SK-N-SH treated with all-trans-retinoic acid at 6 μM for 48 hours (cell line): Measurements from ENCODE around the gene ASB2.

Source experiments
- ATAC-seq: fragments of 200-7000 bp; cut with Tn5 transposase; 3 replicates; pipeline ENCODE4 v1.9.1; 2020; ENCODE audit warnings: mild to moderate bottlenecking, moderate library complexity
- ARNTL ChIP-seq: fragments of 450-650 bp; formaldehyde crosslinking; IDR thresholded peaks from 2 replicates; pipeline ENCODE4 v1.5.0; 2020; ENCODE audit warnings: low read depth, mild to moderate bottlenecking, moderate library complexity, borderline replicate concordance
- BACH2 ChIP-seq: fragments of 250-450 bp; sonication (Bioruptor Pico); IDR thresholded peaks from 2 replicates; pipeline ENCODE4 v1.9.0; 2021; ENCODE audit warnings: mild to moderate bottlenecking, borderline replicate concordance
- CSDC2 ChIP-seq: fragments of 250-450 bp; sonication (Bioruptor Pico); IDR thresholded peaks from 2 replicates; pipeline ENCODE4 v1.5.0; 2020; ENCODE audit warnings: mild to moderate bottlenecking, moderate library complexity
- ESRRG ChIP-seq: fragments of 250-450 bp; sonication (Bioruptor Pico); IDR thresholded peaks from 2 replicates; pipeline ENCODE4 v1.6.1; 2021; ENCODE audit warnings: mild to moderate bottlenecking
- ISL1 ChIP-seq: fragments of 250-450 bp; sonication (Bioruptor Pico); IDR thresholded peaks from 2 replicates; pipeline ENCODE4 v2.1.2; 2022; ENCODE audit warnings: mild to moderate bottlenecking, moderate library complexity
- PPARA ChIP-seq: fragments of 250-450 bp; sonication (Bioruptor Pico); IDR thresholded peaks from 2 replicates; pipeline ENCODE4 v1.5.0; 2020; ENCODE audit warnings: mild to moderate bottlenecking, borderline replicate concordance
- RARB ChIP-seq: fragments of 250-450 bp; sonication (Bioruptor Pico); IDR thresholded peaks from 2 replicates; pipeline ENCODE4 v1.8.0; 2021; ENCODE audit warnings: mild to moderate bottlenecking, moderate library complexity
- SNAI2 ChIP-seq: fragments of 250-450 bp; sonication (Bioruptor Pico); IDR thresholded peaks from 2 replicates; pipeline ENCODE4 v1.5.0; 2020; ENCODE audit warnings: mild to moderate bottlenecking, moderate library complexity
- TCF4 ChIP-seq: fragments of 250-450 bp; sonication (Bioruptor Pico); IDR thresholded peaks from 2 replicates; pipeline ENCODE4 v1.8.0; 2021; ENCODE audit warnings: mild to moderate bottlenecking, moderate library complexity, borderline replicate concordance
- TOX ChIP-seq: fragments of 250-450 bp; sonication (Bioruptor Pico); IDR thresholded peaks from 2 replicates; pipeline ENCODE4 v1.8.0; 2021; ENCODE audit warnings: mild to moderate bottlenecking, moderate library complexity, borderline replicate concordance
- ZC3H10 ChIP-seq: fragments of 250-450 bp; sonication (Bioruptor Pico); IDR thresholded peaks from 2 replicates; pipeline ENCODE4 v1.5.1; 2021; ENCODE audit warnings: mild to moderate bottlenecking, moderate library complexity
- ZFP3 ChIP-seq: fragments of 250-450 bp; sonication (Bioruptor Pico); IDR thresholded peaks from 2 replicates; pipeline ENCODE4 v1.5.0; 2020; ENCODE audit warnings: mild to moderate bottlenecking, moderate library complexity
- ZFP30 ChIP-seq: fragments of 450-650 bp; formaldehyde crosslinking; IDR thresholded peaks from 2 replicates; pipeline ENCODE4 v1.5.0; 2022; ENCODE audit warnings: mild to moderate bottlenecking, moderate library complexity
- ZNF565 ChIP-seq: fragments of 450-650 bp; formaldehyde crosslinking; conservative IDR thresholded peaks from 2 replicates; pipeline ENCODE4 v1.5.0; 2020; ENCODE audit warnings: low read depth, mild to moderate bottlenecking, moderate library complexity
- ZNF70 ChIP-seq: fragments of 450-650 bp; formaldehyde crosslinking; IDR thresholded peaks from 2 replicates; pipeline ENCODE4 v1.5.0; 2020; ENCODE audit warnings: mild to moderate bottlenecking, moderate library complexity
- ZNF8 ChIP-seq: fragments of 450-650 bp; formaldehyde crosslinking; IDR thresholded peaks from 2 replicates; pipeline ENCODE4 v1.5.0; 2020; ENCODE audit warnings: mild to moderate bottlenecking, moderate library complexity
- TF ChIP-seq, protein P1 (sequence below): fragments of 250-450 bp; sonication (Bioruptor Pico); IDR thresholded peaks from 2 replicates; pipeline ENCODE4 v1.5.0; 2020; ENCODE audit warnings: mild to moderate bottlenecking, moderate library complexity
- TF ChIP-seq, protein P2 (sequence below): fragments of 250-450 bp; sonication (Bioruptor Pico); IDR thresholded peaks from 2 replicates; pipeline ENCODE4 v1.5.1; 2020; ENCODE audit warnings: low read depth, mild to moderate bottlenecking, moderate library complexity
- TF ChIP-seq, protein P3 (sequence below): fragments of 250-450 bp; sonication (Bioruptor Pico); IDR thresholded peaks from 2 replicates; pipeline ENCODE4 v1.5.1; 2021; ENCODE audit warnings: mild to moderate bottlenecking, moderate library complexity
- TF ChIP-seq, protein P4 (sequence below): fragments of 250-450 bp; sonication (Bioruptor Pico); IDR thresholded peaks from 2 replicates; pipeline ENCODE4 v1.8.0; 2020; ENCODE audit warnings: mild to moderate bottlenecking, moderate library complexity, borderline replicate concordance

Gene ASB2

DNA sequence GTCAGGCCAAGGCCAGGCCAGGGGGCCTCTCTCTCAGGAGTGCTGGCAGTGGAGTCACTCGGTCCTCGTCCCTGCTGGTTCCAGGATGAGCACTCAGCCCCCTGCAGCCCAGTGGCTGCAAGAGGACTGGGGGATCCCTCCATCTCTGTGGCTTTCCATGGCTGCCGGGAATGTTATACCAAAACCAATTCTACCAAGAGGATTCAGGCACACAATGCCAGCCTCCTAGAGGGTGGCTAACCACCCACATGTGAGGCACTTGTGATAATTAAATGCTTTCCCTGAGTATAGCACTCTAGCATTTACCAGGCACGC is 21.9 kb downstream of the ASB2 start:
- TF ChIP-seq PPARA (CRISPR knock-in tag) (no peak), ZNF565 (CRISPR knock-in tag) (no peak), ESRRG (CRISPR knock-in tag) (no peak), ISL1 (no peak), RARB (no peak), TCF4 (CRISPR knock-in tag) (no peak), CSDC2 (no peak), ZC3H10 (no peak), ZNF8 (CRISPR knock-in tag) (no peak), ZFP3 (CRISPR knock-in tag) (no peak), ZFP30 (CRISPR knock-in tag) (no peak), ARNTL (no peak), SNAI2 (no peak), ZNF70 (CRISPR knock-in tag) (no peak), BACH2 (CRISPR knock-in tag) (no peak)
- TF ChIP-seq, protein P1, sequence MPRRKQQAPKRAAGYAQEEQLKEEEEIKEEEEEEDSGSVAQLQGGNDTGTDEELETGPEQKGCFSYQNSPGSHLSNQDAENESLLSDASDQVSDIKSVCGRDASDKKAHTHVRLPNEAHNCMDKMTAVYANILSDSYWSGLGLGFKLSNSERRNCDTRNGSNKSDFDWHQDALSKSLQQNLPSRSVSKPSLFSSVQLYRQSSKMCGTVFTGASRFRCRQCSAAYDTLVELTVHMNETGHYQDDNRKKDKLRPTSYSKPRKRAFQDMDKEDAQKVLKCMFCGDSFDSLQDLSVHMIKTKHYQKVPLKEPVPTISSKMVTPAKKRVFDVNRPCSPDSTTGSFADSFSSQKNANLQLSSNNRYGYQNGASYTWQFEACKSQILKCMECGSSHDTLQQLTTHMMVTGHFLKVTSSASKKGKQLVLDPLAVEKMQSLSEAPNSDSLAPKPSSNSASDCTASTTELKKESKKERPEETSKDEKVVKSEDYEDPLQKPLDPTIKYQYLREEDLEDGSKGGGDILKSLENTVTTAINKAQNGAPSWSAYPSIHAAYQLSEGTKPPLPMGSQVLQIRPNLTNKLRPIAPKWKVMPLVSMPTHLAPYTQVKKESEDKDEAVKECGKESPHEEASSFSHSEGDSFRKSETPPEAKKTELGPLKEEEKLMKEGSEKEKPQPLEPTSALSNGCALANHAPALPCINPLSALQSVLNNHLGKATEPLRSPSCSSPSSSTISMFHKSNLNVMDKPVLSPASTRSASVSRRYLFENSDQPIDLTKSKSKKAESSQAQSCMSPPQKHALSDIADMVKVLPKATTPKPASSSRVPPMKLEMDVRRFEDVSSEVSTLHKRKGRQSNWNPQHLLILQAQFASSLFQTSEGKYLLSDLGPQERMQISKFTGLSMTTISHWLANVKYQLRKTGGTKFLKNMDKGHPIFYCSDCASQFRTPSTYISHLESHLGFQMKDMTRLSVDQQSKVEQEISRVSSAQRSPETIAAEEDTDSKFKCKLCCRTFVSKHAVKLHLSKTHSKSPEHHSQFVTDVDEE (CRISPR knock-in tag) = no peak
- TF ChIP-seq, protein P2, sequence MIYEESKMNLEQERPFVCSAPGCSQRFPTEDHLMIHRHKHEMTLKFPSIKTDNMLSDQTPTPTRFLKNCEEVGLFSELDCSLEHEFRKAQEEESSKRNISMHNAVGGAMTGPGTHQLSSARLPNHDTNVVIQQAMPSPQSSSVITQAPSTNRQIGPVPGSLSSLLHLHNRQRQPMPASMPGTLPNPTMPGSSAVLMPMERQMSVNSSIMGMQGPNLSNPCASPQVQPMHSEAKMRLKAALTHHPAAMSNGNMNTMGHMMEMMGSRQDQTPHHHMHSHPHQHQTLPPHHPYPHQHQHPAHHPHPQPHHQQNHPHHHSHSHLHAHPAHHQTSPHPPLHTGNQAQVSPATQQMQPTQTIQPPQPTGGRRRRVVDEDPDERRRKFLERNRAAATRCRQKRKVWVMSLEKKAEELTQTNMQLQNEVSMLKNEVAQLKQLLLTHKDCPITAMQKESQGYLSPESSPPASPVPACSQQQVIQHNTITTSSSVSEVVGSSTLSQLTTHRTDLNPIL (CRISPR knock-in tag) = no peak
- TF ChIP-seq, protein P3, sequence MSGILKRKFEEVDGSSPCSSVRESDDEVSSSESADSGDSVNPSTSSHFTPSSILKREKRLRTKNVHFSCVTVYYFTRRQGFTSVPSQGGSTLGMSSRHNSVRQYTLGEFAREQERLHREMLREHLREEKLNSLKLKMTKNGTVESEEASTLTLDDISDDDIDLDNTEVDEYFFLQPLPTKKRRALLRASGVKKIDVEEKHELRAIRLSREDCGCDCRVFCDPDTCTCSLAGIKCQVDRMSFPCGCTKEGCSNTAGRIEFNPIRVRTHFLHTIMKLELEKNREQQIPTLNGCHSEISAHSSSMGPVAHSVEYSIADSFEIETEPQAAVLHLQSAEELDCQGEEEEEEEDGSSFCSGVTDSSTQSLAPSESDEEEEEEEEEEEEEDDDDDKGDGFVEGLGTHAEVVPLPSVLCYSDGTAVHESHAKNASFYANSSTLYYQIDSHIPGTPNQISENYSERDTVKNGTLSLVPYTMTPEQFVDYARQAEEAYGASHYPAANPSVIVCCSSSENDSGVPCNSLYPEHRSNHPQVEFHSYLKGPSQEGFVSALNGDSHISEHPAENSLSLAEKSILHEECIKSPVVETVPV (CRISPR knock-in tag) = no peak
- no peak for ATAC-seq

DNA sequence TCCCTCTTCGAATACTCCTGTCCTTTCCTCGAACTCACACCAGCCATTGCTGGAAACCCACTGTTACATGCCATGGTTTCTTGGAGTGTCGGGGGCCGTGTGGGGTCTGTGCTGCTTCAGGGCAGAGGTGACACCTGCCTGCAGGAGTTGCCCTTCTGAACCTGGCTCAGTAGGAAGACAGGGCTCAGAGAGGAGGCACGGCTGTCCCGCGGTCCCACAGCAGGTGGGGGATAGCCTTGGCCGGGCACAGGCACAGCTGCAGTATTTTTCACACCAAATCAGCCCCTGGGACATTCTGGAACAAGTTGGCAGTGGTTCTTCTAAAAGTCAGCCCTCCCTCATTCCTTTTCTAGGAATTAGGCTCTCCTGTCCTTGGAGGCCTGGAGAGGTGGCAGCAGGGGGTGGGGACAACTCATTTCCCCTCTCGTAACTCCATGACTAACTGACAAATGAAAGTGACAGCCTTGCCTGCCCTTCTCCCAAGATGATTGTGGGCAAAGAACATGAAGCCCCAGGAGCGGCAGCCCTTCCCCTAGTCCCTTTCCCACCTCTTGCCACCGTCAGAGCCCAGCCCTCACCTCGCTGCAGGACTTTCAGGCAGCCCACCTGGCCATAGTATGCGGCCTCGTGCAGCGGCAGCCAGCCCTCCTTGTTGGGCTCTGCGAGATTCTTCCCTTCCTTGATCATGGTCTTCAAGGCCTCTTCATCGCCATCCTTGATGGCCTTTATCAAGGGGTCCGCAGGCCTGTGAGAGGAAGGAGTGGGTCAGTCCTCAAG is 22.4 kb downstream of the ASB2 start:
- no peak for ATAC-seq
- TF ChIP-seq ZNF8 (CRISPR knock-in tag) (no peak), PPARA (CRISPR knock-in tag) (no peak), ZNF70 (CRISPR knock-in tag) (no peak), ESRRG (CRISPR knock-in tag) (no peak), ZC3H10 (no peak), CSDC2 (no peak), RARB (no peak), TOX (CRISPR knock-in tag) (no peak), ISL1 (no peak), ZFP30 (CRISPR knock-in tag) (no peak)
- TF ChIP-seq, protein P4, sequence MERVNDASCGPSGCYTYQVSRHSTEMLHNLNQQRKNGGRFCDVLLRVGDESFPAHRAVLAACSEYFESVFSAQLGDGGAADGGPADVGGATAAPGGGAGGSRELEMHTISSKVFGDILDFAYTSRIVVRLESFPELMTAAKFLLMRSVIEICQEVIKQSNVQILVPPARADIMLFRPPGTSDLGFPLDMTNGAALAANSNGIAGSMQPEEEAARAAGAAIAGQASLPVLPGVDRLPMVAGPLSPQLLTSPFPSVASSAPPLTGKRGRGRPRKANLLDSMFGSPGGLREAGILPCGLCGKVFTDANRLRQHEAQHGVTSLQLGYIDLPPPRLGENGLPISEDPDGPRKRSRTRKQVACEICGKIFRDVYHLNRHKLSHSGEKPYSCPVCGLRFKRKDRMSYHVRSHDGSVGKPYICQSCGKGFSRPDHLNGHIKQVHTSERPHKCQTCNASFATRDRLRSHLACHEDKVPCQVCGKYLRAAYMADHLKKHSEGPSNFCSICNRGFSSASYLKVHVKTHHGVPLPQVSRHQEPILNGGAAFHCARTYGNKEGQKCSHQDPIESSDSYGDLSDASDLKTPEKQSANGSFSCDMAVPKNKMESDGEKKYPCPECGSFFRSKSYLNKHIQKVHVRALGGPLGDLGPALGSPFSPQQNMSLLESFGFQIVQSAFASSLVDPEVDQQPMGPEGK = no peak
- TF ChIP-seq, protein P2 (CRISPR knock-in tag) = no peak
- TF ChIP-seq, protein P1 (CRISPR knock-in tag) = no peak
